Gastrocnemius medialis (tissue), 4 donors: ENCODE data around the gene HSPB9. TPM values are rescaled to one million over a fixed set of nuclear protein-coding genes. Genes with fewer than 3 reads are reported as not detected.

ENCODE experiments used
- ATAC-seq, 2 donors: fragments of 150-250 bp; one replicate each; pipeline ENCODE4 v1.9.1; 2016
- DNase-seq, 2 donors: peaks; one replicate each; pipeline ENCODE4 v3.0.0-alpha.2; 2019
- H3K27ac ChIP-seq, 4 donors: fragments of 200-600 bp; sonication (generic); 1 replicate in 1 of 4; 2 replicates in 3 of 4; pipeline ENCODE4 v1.5.1; 2016 to 2018; ENCODE audit warnings: mild to moderate bottlenecking in 2 of 4, moderate library complexity in 1 of 4
- H3K27me3 ChIP-seq, 3 donors: fragments of 200-600 bp; sonication (generic) in 2 of 3; 1 replicate in 1 of 3; 2 replicates in 2 of 3; pipeline versions ENCODE4 v1.5.1 to v1.6.0; 2016 to 2019; ENCODE audit warnings: mild to moderate bottlenecking in 1 of 3, moderate library complexity in 1 of 3
- H3K36me3 ChIP-seq, 2 donors: fragments of 200-600 bp; sonication (generic) in 1 of 2; one replicate each; pipeline ENCODE4 v1.5.1; 2017 to 2018
- H3K4me1 ChIP-seq, 2 donors: fragments of 200-600 bp; sonication (generic) in 1 of 2; one replicate each; pipeline ENCODE4 v1.5.1; 2016 to 2017; ENCODE audit warnings: mild to moderate bottlenecking in 2 of 2
- H3K4me3 ChIP-seq, 4 donors: fragments of 200-600 bp; sonication (generic) in 3 of 4; 1 replicate in 1 of 4; 2 replicates in 3 of 4; pipeline ENCODE4 v1.5.1; 2016 to 2019; ENCODE audit warnings: mild to moderate bottlenecking in 2 of 4
- H3K9me3 ChIP-seq, 3 donors: fragments of 200-600 bp; sonication (generic) in 2 of 3; 1 replicate in 1 of 3; 2 replicates in 2 of 3; pipeline ENCODE4 v1.5.1; 2016 to 2019
- POLR2A ChIP-seq, 2 donors: fragments of 450-650 bp; IDR thresholded peaks; one replicate each; pipeline ENCODE4 v1.6.1; 2017; ENCODE audit warnings: antibody characterized with exemption in 2 of 2, mild to moderate bottlenecking in 2 of 2, moderate library complexity in 2 of 2
- in situ Hi-C, 4 donors: fragments of 200-750 bp; cut with MboI; loops; one replicate each; pipeline versions ENCODE4 v1.15.0 to v1.8.0; 2017; ENCODE audit warnings: low sequenced_read_pairs in 4 of 4
- intact Hi-C: fragments of 100-400 bp; cut with DNase I; formaldehyde crosslinking; loops from one replicate; pipeline ENCODE4 v1.15.1; 2023; ENCODE audit warnings: low total_unique reads
- total RNA-seq, 4 donors: library from RNA; depleted of rRNA; stranded (reverse); fragments of >200 nt; gene quantifications; one replicate each; pipeline versions ENCODE4 v1.1.0 to v1.2.3, GENCODE V29; 2016
- TF ChIP-seq, protein P1 (sequence below), 5 experiments: fragments of 450-650 bp in 3 of 5; fragments of 200-600 bp in 2 of 5; sonication (generic) in 2 of 5; IDR thresholded peaks in 4 of 5; conservative IDR thresholded peaks in 1 of 5; 1 replicate in 4 of 5; 2 replicates in 1 of 5; pipeline ENCODE4 v1.5.1; 2016 to 2019; ENCODE audit warnings: antibody characterized with exemption in 5 of 5, mild to moderate bottlenecking in 3 of 5, moderate library complexity in 3 of 5

The HSPB9 gene
- total RNA-seq, 4 donors from 2014 or later, result not detected

DNA sequence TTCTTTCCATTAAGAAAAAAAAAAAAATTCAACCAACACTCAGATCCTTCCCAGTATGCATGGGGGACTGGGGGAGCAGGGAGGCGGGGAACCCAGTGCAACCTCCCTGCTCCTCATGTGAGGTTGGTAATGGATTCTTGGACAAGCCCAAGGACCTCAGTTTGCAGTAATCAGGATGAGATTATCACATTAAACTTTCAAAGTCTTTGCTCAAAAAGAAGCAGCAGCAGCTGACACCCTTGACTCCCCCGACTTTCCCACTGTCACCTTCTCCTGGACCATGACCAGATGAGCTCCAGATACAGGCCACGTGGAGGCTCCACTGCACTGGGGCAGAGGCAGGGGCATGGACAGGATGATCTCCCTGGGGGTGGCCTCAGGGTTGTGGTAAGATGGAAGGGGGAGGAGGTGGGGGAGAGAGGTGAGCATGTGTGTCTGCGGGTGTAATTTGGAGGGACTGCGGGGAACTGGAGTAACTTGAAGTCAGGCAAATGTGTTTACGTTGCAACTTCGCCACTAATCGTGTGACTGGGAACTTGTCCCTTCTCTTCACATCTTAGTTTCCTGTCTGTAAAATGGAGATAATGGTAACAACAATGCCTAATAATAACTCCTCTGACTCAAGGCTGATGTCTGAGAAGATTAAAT is 44.1 kb upstream of the HSPB9 start:
- Histone ChIP-seq H3K36me3 (no peaks in the 10 kb centered on the region), H3K27me3 (no peaks in the 10 kb centered on the region), H3K9me3 (no peaks in the 10 kb centered on the region), H3K27ac (peak overlapping the region in 2 of 4 donors; percentile 59 to 84), H3K4me3 (no peak overlapping the region), H3K4me1 (peaks cover 17 to 18% of the 10 kb centered on the region in 2 donors)
- intact Hi-C loops (no loop called here), in situ Hi-C loops (no loop called here)
- ATAC-seq (no peak), DNase-seq (no peak)
- TF ChIP-seq, protein P1, sequence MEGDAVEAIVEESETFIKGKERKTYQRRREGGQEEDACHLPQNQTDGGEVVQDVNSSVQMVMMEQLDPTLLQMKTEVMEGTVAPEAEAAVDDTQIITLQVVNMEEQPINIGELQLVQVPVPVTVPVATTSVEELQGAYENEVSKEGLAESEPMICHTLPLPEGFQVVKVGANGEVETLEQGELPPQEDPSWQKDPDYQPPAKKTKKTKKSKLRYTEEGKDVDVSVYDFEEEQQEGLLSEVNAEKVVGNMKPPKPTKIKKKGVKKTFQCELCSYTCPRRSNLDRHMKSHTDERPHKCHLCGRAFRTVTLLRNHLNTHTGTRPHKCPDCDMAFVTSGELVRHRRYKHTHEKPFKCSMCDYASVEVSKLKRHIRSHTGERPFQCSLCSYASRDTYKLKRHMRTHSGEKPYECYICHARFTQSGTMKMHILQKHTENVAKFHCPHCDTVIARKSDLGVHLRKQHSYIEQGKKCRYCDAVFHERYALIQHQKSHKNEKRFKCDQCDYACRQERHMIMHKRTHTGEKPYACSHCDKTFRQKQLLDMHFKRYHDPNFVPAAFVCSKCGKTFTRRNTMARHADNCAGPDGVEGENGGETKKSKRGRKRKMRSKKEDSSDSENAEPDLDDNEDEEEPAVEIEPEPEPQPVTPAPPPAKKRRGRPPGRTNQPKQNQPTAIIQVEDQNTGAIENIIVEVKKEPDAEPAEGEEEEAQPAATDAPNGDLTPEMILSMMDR (IDR thresholded peaks at IDR 0.05 in 4 of 5, conservative IDR thresholded peaks at IDR 0.05 in 1 of 5), result no peak
- TF ChIP-seq POLR2A (IDR thresholded peaks at IDR 0.05), result no peak

DNA sequence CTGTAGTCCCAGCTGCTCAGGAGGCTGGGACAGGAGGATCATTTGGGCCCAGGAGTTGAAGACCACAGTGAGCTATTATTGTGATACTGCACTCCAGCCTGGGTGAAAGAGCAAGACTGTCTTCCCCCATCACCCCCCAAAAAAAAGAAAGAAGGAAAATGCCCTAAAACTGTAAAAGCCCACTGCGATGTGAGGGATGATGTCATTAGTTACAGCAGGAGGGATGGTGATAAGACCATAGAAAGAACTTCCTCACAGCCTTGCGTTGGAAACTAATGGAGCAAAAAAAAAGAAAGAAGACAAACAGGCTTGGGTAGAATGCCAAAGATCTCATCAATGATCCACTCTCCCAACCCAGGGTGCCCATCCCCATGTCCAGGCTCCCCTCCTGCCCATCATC is 43.1 kb upstream of the HSPB9 start:
- ATAC-seq (no peak), DNase-seq (no peak)
- in situ Hi-C loops, result no loop called here
- Histone ChIP-seq H3K4me3 (no peak overlapping the region), H3K27me3 (no peaks in the 10 kb centered on the region), H3K9me3 (no peaks in the 10 kb centered on the region), H3K36me3 (no peaks in the 10 kb centered on the region), H3K4me1 (peaks cover 17 to 18% of the 10 kb centered on the region in 2 donors), H3K27ac (no peak overlapping the region)
- TF ChIP-seq POLR2A (IDR thresholded peaks at IDR 0.05), result no peak
- TF ChIP-seq, protein P1 (IDR thresholded peaks at IDR 0.05 in 4 of 5, conservative IDR thresholded peaks at IDR 0.05 in 1 of 5), result no peak
- intact Hi-C loops, result no loop called here

DNA sequence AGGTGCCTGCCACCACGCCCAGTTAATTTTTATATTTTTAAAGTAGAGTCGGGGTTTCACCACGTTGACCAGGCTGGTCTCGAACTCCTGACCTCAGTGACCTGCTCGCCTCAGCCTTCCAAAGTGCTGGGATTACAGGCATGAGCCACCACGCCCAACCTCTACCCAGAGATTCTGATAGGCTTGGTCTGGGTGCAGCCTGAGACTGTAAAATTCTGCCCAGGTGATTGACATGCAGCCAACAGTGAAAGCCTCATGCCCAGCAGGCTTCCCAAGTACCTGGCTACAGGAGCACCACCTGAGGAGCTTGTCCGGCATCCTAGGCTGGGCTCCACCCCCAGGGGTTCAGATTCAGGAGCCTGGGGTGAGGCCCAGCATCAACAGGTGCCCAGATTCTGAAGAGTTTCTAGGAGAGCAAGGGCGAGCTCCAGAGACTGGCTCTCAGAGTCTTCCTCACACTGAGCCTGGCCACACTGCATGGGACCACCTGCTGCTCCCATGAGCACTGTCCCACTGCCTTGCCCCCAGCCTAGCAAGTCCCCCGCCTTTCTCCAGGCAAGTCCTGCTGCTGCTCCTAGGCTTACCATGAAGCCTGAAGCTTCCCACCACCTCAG is 41.0 kb upstream of the HSPB9 start:
- H3K36me3 ChIP-seq, result no peaks in the 10 kb centered on the region
- ATAC-seq, result no peak
- in situ Hi-C loops, result no loop called here
- DNase-seq, result no peak
- no peak for TF ChIP-seq POLR2A (IDR thresholded peaks at IDR 0.05)
- TF ChIP-seq, protein P1 (IDR thresholded peaks at IDR 0.05 in 4 of 5, conservative IDR thresholded peaks at IDR 0.05 in 1 of 5), result no peak
- no peak overlapping the region for H3K27ac ChIP-seq
- H3K27me3 ChIP-seq, result no peaks in the 10 kb centered on the region
- H3K9me3 ChIP-seq, result no peaks in the 10 kb centered on the region
- intact Hi-C loops, result no loop called here
- peaks cover 17 to 18% of the 10 kb centered on the region in 2 donors for H3K4me1 ChIP-seq
- H3K4me3 ChIP-seq, result no peak overlapping the region

DNA sequence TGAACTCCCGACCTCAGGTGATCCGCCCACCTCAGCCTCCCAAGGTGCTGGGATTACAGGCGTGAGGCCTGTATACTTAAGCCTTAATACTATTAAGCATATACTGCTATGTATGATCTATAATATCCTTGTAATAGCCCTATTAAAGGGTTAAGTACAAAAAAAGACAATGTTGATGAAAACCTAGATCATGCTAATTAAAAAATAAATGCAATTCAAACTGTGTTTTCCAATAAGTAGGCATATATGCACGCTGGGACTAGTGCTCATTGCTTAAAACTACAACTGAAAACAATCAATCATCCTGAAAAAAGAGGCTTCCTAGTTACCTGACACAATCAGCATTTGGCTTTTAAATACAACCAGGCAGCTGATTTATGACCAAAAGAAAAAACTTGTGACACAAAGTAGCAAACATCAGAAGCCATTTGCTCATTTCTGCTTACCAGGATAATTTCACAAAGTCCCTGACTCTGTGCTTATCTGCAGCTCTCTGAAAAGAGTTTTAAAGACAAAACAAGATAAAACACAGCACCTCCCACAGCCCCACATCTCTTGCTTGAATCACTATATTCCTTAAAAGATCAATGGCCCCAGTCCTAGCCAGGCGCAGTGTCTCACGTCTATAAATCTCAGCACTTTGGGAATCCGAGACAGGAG is 35.4 kb upstream of the HSPB9 start:
- H3K27me3 ChIP-seq, result no peaks in the 10 kb centered on the region
- intact Hi-C loops, result no loop called here
- no peaks in the 10 kb centered on the region for H3K36me3 ChIP-seq
- H3K4me3 ChIP-seq, result no peak overlapping the region
- TF ChIP-seq POLR2A (IDR thresholded peaks at IDR 0.05), result no peak
- TF ChIP-seq, protein P1 (IDR thresholded peaks at IDR 0.05 in 4 of 5, conservative IDR thresholded peaks at IDR 0.05 in 1 of 5), result no peak
- no peak overlapping the region for H3K27ac ChIP-seq
- in situ Hi-C loops, result no loop called here
- ATAC-seq (no peak), DNase-seq (no peak)
- peaks cover 0 to 5% of the 10 kb centered on the region in 2 donors for H3K4me1 ChIP-seq
- no peaks in the 10 kb centered on the region for H3K9me3 ChIP-seq
